DMS153 (cell line): ENCODE measurements around the gene MBD4.

ENCODE experiments used
- DNase-seq: peaks from one replicate; lab custom pipeline; 2025; lab: John Stamatoyannopoulos, UW

The MBD4 gene

DNA sequence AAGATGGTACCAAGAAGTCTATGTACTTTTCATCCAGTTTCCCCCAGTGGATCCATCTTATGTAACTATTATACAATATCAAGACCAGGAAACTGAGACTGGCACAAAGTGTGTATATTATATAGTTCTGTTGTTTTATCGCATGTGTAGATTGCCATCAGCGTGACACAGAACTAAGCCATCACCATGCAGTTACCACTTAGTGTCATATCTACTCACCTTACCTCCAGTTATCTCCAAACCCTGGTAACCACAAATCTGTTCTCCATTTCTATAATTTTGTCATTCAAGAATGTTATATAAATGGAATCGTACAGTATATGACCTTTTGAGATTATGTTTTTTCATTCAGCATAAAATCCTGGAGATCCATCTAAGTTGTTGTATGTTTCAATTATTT, 23.3 kb upstream of the MBD4 start:
- DNase-seq, result no peak

DNA sequence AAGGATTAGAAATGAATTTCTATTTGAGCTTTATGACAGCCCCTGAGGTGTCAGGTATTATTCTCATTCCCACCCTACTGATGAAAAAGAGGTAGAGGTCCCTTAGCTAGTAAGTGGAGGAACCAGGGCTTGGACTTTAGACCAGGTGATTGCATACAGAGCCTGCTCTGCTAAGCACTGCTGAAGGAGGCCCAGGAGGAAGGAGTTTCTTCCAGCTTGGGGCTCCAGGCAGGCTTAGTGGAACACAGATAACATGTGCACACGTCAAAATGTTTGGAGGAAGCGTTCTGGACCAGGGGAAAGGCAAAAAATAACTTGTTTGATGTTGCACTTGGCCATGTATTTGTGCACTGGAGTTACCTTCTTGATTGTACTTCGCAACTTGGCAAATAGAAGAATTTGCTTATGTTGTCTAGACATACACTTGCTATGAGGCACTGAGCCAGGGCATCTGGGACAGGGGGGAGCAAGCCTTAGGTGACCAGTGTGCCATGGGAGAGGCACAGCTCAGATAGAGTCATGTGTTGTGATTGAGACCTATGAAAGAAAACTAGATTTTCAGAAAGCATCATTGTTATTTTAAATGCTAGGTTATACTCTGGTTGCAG, 22.7 kb upstream of the MBD4 start:
- no peak for DNase-seq

DNA sequence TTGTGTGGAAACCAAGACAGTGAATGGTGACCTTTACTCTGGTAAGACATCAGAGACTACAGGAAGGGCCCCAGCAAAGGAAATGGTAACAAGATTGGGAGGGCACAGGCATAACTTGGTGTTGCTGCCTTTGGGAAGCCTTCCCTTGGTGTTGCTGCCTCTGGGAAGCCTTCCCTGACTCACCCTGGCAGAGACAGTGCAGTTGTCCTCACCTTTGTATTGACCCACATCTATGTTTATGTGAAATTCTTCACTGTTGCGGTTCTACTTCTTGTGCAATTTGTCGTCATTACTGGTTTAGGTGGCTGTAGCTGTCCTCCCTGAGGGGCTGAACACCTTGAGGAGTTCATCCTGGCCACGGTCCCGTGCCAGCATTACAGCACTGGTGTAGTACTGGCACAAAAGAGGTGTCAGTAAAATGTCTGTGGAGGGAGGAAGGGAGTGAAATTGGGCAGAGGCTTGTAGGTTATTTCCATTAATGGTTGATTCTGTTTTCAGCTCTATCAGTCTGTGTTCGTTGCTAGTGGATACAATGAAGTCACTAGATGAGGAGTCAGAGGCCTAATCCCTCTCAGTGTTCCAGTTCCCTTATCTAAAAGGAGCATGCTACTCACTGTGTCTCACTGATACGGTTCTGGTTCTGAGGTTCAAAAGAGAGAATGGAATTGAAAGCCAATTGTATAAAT, 21.9 kb upstream of the MBD4 start:
- DNase-seq, result no peak

DNA sequence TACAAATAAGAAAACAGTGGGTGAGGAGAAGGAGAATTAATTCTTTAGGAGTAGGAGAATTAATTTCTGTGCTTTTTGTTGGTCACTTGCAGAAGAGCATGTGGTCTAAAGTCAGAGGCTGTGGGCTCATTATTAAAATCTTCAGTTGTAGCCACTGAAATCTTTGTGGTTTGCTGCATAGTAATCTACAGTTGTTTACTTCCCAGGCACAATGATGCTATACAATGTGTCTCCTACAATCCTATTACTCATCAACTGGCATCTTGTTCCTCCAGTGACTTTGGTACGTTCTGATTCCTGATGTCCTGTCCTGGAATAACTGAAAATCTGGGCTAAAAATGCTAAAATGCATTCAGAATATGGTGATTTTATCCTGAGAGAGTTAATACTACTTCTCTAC, 21.3 kb upstream of the MBD4 start:
- no peak for DNase-seq

DNA sequence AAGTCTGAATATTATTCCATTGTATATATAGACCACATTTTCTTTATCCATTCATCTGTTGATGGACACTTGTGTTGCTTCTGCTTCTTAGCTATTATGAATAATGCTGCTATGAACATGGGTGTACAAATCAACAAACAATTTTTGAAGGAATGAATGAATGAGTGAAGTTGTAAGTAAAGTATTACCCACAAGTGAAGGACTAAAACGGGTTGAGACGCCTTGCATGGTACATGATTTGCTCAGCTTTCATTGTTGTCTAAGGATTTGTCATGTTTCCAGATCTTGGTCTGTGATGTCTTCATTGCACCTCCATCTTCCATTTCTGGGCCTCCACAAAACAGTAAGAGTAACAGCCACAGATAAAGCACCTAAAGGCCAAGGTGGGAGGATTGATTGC, 20.8 kb upstream of the MBD4 start:
- no peak for DNase-seq

DNA sequence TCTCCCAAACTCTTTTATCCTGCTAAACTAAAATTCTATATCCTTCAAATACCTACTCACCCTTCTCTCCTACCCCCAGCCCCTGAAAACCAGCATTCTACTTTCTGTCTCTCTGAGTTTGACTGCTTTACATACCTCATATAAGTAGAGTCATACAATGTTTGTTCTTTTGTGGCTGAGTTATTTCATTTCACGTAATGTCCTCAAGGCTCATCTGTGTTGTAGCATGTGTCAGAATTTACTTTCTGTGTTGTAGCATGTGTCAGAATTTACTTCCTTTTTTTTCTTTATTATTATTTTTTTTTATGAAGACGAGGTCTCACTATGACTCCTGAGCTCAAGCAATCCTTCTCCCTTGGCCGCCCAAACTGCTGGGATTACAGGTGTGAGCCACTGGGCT, 20.4 kb upstream of the MBD4 start:
- DNase-seq, result no peak

DNA sequence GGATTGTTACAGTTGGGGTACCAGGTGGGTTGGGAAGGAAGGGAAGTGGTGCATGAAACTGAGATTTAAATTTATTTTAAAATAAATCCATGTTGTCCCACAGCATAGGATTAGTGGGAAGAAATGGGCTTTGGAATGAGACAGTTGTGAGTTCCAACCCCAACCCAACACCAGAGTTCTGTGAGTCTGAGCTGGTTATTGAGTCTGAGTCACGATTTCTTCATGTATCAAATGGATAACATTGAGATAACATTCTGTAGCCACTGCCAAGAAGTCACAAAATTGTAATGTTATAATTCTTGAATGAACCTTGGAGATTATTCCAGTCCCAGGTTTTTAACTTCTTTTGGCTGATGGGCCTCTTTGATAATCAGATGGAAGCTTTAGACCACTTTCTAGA, 14.0 kb upstream of the MBD4 start:
- no peak for DNase-seq

DNA sequence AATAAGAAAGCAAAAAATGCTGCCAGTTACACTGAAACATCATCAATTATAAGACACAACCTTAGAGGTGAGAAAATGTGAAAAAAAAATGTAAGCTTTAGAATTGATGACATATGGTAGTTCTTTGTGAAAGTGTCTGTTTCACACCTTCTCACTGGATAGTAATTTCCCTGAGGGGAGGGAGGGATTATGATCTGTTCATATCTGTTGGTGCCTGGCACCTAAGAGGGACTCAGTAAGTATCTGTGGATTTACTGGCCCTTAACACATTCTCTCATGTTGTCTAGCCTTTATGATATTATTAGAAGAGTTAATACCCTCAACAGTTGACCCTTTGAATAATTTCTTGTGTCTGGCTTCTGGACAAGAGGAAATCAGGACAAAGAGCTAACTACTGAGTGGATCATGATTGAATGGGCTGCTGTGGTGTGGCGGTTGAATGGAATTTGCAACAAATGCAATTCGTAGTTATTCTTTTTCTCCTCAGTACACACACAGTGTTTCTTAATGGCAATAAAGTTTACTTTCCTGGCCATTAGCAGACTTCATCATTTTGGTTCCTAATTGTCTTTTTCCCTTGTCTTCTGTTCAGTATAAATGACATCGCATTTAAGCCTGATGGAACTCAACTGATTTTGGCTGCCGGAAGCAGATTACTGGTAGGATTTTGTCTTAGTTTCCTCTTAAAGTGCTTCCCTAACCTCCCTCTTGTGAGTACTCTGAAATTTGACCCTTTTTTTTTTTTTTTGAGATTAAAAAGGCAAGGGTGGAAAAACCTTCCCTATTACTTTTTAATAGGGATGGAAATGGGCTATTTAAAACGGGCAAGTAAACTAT, 9.7 kb upstream of the MBD4 start:
- DNase-seq, result no peak

DNA sequence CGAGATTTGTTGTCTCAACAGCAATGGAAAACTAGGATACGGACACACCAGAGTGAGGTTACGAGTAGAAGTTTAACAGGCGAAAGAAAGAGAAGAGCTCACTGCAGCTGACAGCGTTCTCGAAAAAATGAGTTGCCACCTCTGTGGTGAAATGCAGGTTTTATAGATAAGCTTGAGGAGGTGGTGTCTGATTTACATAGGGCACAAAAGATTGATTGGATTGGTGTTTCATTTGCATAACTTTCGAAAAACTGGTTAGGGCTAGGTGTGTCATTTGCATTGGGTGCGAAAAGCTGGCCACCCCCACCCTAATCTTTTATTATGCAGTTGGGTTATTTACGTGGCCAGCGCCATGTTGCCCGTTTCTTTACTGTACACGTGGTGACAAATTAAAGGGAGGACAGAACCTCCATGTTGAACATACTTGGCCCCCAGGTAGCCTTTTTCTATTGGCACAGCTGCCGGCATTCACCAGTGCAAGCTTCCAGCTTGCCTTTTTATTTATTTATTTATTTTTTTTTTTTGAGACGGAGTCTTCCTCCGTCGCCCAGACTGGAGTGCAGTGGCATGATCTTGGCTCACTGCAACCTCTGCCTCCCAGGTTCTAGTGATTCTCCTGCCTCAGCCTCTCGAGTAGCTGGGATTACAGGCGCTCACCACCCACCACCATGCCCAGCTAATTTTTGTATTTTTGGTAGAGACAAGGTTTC, 8.6 kb upstream of the MBD4 start:
- DNase-seq, result no peak

DNA sequence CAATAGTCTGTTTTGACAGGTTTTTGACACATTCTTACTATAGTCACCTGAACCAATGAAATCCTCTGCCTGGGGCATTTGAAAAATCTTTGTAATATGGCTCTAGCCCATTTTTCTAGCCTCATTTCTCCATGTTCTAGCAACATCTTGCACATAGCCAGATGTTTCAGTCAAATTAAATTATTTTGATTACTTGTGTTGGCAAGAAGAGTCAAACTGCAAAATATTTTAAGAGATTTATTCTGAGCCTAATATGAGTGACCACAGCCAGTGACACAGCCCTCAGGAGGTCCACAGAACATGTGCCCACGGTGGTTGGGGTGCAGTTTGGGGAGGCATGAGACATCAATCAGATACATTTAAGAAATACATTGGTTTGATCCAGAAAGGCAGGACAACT, 7.2 kb upstream of the MBD4 start:
- no peak for DNase-seq

DNA sequence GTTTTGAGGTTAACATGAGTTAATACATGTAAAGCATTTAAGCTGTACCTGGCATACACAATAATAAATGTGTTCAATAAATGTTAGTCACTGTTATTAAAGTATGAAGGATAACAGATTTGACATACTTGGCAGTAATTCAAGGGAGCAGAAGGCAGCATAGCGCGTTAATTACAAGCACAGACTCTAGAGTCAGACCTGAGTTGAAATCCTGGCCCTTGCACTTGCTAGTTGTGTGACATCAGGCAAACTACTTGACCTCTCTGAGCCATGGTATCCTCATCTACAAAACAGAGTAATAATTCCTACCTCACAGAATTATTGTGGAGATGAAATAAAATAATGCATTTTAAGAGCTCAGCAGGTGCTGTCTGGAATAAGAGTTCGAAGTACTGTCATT, 5.7 kb upstream of the MBD4 start:
- DNase-seq, result no peak

DNA sequence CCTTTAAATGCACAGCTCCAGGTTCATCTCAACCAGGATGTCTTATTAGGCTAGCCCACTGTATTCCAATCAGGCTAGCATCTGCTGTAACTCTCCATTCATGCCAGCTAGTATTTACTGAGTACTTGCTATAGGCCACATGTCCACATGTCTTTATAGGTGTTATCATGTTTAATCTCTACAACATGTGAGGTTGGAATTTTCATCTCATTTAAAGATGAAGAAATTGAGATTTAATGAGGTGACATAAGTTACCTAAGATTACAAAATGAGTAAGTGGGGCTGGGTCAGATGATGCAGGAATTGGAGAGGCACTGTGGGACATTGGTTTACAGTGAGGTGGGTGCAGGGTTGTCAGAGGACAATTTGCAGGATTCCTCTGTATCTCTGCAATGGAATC, 3.2 kb upstream of the MBD4 start:
- no peak for DNase-seq

DNA sequence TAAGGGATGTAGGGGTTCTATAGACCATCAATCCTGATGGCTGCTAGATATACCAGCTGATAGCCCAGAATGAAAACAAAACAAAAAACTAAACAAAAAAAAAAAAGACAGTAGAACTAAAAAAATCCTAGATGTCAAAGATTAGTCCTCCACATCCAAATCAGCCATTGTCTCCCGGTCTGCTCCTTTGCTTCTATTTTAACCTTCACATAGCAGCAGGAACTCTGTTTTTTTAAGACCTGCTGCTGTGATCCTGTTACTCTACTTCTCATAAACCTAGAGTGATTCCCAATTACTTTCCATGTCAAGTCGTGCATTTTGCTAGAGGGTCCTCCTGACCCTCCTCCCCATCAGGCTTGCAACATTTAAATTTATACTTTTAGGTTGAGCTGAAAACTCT, 2.7 kb upstream of the MBD4 start:
- DNase-seq, result no peak

DNA sequence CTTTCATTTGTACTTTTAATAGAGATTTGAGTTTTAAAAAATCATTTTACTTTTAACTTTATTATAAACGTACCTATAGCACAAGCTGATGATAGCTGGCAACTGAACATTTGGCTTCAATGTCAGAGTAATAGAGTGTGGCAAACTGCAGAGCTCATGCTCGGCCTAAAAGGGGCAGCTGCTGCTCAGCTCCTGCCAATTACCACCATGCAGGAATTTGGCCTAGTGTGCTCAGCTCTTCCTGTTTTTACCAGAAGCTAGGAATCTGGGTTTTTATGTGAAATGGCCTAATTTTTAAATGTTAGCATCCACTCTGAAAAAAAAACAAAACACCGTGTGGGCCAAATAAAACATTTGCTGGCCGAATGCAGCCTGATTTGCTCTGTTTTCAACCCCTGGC, 2.0 kb upstream of the MBD4 start:
- no peak for DNase-seq

DNA sequence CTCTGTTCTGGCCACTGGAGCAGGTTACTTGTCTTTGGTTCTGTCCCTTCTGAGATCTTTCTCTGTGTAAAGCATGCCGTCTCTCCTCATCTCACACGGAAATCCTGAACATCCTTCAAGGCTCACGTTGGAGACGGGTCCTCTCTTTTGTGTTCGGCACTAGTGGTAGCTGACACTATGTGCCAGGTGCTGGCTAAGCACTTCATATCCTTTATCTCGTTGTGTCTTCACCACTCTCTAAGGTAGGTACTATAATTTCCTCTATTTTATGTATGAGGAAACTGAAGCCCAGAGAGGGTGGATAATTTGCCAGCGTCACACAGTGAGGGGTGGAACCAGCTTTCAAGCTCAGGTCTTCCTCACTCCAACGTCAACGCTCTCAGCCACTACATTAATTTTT, 1.5 kb upstream of the MBD4 start:
- no peak for DNase-seq

DNA sequence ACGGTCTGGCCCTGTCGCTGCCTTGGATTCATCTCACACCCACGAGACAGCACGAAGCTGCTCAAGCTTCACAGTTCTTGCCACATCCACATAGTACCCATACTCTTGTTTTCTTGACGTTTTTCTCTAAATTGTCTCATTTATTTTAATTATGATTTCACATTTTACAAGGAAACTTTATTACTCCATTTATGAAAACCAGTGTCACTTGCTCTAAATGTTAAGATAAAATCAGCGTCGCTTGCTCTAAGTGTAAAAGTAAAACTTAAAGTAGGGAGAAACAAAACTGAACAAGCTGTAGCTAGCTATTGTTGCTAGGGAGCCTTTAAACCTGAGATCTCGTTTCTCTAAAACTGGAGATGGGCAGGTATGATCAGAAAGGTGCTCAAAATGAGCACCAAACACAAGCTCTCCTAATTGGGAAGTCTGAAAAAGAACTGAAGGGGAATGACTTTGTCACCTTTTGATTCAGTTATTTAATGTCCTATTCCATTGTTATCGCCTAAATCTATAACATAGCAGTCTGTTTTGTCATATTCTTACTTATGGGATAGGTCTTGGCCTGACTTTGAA, 956 bp upstream of the MBD4 start:
- DNase-seq, result no peak

DNA sequence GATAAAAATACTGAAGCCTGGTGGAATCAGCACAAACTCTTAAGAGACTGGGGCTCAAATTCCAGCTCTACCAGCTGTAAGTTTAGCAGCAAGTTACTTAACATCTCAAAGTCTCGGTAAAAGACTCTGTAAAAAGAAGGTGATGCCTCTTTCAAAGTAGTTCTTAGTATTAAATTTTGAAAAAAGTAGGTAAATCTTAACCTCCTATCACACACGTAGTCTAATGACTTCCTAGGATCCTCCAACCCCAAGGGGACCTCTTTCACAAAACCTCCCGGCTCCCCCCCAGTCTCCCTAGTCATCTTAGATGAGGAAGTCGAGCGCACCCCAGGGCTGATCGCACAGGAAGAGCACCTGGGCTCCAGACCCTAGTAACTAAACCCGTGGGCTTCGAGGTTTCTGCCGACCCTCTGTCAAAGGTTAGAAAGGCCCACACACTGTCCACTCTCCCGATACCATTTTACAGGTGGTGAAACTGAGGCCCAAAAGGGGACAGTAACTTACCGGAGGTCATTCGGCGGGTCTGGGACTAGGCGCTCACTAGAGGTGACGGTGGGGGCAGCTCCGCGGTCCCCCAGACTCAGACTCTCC, 427 bp downstream of the MBD4 start:
- DNase-seq, result no peak

DNA sequence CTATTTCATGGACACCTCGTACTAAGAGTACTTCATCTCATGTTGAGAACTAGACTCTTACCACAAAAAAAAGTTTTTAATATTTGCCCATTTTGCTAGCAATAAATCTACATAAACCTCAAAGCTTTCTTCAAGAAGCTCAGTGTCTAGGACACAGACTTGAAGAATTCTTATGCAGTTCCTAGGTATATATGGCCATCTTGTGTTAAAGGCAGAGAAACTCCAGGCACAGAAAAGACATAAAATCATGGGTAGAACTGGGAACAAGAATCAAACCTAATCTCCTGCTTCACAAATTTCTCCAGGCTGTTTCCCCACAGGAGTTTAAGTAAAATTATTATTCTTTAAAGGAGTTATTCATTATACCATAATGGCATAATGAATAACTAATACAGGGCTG, 4.4 kb downstream of the MBD4 start:
- no peak for DNase-seq

DNA sequence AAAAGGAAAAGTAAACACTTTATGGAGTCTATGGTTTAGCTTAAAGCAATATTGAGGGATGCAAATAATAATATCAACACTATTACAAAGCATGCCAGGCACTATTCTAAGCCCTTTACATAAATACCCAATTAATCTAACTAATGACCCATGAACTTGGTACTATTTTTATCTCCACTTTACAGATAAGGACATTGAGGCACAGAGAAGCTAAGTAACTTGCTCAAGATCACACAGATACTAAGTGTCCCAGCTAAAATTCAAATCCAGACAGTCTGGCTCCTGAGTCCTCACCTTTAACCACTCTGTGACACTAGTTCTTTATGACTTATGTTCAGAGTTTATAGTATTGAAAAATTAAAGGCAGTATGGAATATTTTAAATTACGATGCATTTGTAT, 5.6 kb downstream of the MBD4 start:
- DNase-seq, result no peak

DNA sequence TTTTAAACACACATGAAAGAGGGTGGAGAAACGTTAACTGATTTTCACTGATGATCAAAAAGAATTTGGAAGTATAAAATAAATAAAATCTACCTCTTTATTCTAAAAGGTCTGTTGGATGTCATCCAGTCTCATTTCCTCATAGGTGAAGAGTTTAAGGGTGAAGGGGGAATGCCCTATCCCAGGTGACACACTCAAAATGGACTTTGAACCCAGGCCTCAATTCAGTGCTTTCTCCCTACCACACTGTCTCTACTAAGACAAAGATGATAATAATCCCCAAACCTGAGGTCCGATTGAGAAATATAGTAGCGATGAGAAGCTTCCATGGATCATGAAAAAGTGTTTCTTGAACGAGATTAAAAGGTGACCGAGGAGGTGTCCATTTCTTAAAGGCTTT, 6.2 kb downstream of the MBD4 start:
- DNase-seq, result no peak

DNA sequence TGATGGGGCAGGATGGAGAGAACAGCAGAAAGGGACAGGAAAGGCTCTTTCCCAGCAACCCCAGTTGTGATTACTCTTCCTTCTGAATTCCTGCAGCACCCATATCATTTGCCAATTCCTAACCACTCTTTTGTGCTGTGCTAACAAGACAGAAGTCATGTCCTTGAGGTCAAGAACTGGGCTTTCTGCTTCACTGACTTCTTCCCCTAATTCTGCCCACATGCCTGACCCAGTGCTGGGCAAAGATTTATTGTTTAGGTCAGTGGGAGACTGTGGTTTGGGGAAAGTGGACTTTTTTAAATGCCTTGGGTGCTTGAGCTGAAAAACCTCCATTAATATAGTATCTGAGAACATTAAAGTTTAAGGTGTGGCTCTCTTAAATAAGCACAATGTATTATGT, 7.1 kb downstream of the MBD4 start:
- DNase-seq, result no peak

DNA sequence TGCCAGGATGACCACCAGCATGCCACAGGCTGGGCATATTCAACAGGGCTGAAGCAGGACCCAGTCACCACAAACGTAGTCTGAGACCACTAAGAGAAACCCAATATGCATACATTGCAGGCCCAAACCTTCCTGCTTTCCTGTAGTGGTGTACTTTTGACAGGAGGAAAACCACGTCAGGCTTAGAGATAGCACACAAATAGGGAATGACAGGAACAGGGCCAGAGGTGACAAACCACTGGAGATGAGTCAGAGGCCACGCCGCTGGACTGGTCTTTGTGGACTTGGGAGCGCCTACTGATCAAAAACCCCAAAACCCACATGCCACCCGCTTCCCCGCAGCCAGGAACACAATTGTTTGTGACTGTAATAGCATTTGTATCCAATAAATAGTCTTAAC, 7.7 kb downstream of the MBD4 start:
- DNase-seq, result no peak
